HUES6 (cell line): ENCODE results near the gene HPD.
"Not testable (repeated sequence)": the region's sequence is repeated elsewhere in the genome, so short reads cannot be mapped to it uniquely, and the experiment has no call there.

Experiments
- H3K27ac ChIP-seq: 2 replicates; pipeline ENCODE4 v1.7.0; 2013; ENCODE audit warnings: low read depth, mild to moderate bottlenecking, low read length, inconsistent platforms
- H3K27me3 ChIP-seq: 2 replicates; pipeline ENCODE4 v1.6.1; 2013; ENCODE audit warnings: low read length; ENCODE audit not compliant: control insufficient read depth, insufficient read depth
- H3K36me3 ChIP-seq: 2 replicates; pipeline ENCODE4 v1.6.1; 2013; ENCODE audit warnings: low read length; ENCODE audit not compliant: control insufficient read depth, insufficient read depth
- H3K4me1 ChIP-seq: 2 replicates; pipeline ENCODE4 v1.6.1; 2013; ENCODE audit warnings: low read length; ENCODE audit not compliant: control insufficient read depth, insufficient read depth
- H3K4me3 ChIP-seq: 2 replicates; pipeline ENCODE4 v1.5.1; 2013; ENCODE audit warnings: low read depth, low read length
- H3K9ac ChIP-seq: one replicate; pipeline ENCODE4 v1.6.1; 2013; ENCODE audit warnings: mild to moderate bottlenecking, low read length
- H3K9me3 ChIP-seq: 2 replicates; pipeline ENCODE4 v1.6.1; 2013; ENCODE audit warnings: low read depth, low read length; ENCODE audit not compliant: control insufficient read depth, insufficient read depth

HPD gene

GRCh38 chr12:121793838-121794533, 64.7 kb downstream of the HPD start:
- peak overlapping the region; percentile 42; the same call in 1 of the 2 replicates for H3K27ac ChIP-seq
- no peaks in the 10 kb centered on the region for H3K27me3 ChIP-seq
- peak overlapping the region; percentile 74 for H3K9ac ChIP-seq
- H3K4me1 ChIP-seq = peaks cover 57% of the 10 kb centered on the region
- H3K9me3 ChIP-seq = no peaks in the 10 kb centered on the region
- peaks cover 30% of the 10 kb centered on the region for H3K36me3 ChIP-seq
- H3K4me3 ChIP-seq = peak overlapping the region; percentile 78

- Histone ChIP-seq H3K4me3 (peak within 1 kb of the TSS; percentile 78), H3K9ac (peak within 1 kb of the TSS; percentile 74), H3K27me3 (no peaks in the 10 kb centered on the region), H3K4me1 (peaks cover 51% of the 10 kb centered on the region), H3K9me3 (no peaks in the 10 kb centered on the region), H3K27ac (peak within 1 kb of the TSS; percentile 42; the same call in 1 of the 2 replicates), H3K36me3 (peaks cover 24% of the 10 kb centered on the region)
Observed at GRCh38 chr12:121793440-121793837, 65.2 kb downstream of the HPD start, which contains the start of gene RHOF. Gene RHOF (minus strand): TSS chr12:121793688. CDS start chr12:121793633, 55 bp downstream.

GRCh38 chr12:121792607-121793439, 65.8 kb downstream of the HPD start:
- Histone ChIP-seq H3K9ac (peak overlapping the region; percentile 71), H3K9me3 (no peaks in the 10 kb centered on the region), H3K4me1 (peaks cover 45% of the 10 kb centered on the region), H3K27ac (peak overlapping the region; percentile 42; the same call in 1 of the 2 replicates), H3K4me3 (peak overlapping the region; percentile 78), H3K36me3 (peaks cover 22% of the 10 kb centered on the region), H3K27me3 (no peaks in the 10 kb centered on the region)

GRCh38 chr12:121791671-121792551, 66.7 kb downstream of the HPD start:
- H3K9ac ChIP-seq = peak overlapping the region; percentile 71
- H3K4me3 ChIP-seq = peak overlapping the region; percentile 78; the same call in 1 of the 2 replicates
- H3K27ac ChIP-seq = no peak overlapping the region
- peaks cover 36% of the 10 kb centered on the region for H3K4me1 ChIP-seq
- no peaks in the 10 kb centered on the region for H3K27me3 ChIP-seq
- H3K36me3 ChIP-seq = peaks cover 24% of the 10 kb centered on the region
- H3K9me3 ChIP-seq = no peaks in the 10 kb centered on the region

- Histone ChIP-seq H3K36me3 (peaks cover 18% of the 10 kb centered on the region), H3K4me1 (peaks cover 28% of the 10 kb centered on the region)
- not testable (repeated sequence) for H3K27ac ChIP-seq, H3K4me3 ChIP-seq, H3K9me3 ChIP-seq, H3K27me3 ChIP-seq, H3K9ac ChIP-seq
Observed at GRCh38 chr12:121790785-121791184, 67.9 kb downstream of the HPD start.

- peaks cover 11% of the 10 kb centered on the region; the same call in 1 of the 2 replicates for H3K36me3 ChIP-seq
- no peak overlapping the region for H3K9ac ChIP-seq
- H3K27ac ChIP-seq = no peak overlapping the region
- no peaks in the 10 kb centered on the region for H3K9me3 ChIP-seq
- H3K4me3 ChIP-seq = no peak overlapping the region
- H3K4me1 ChIP-seq = peaks cover 24% of the 10 kb centered on the region
- no peaks in the 10 kb centered on the region for H3K27me3 ChIP-seq
Observed at GRCh38 chr12:121789800-121790728, 68.6 kb downstream of the HPD start.
